D721Med (cell line): Measurements from ENCODE around the gene UBB.
A peak's percentile ranks its signal among the peaks of the same experiment; 100 is the strongest.

Experiments
- DNase-seq: peaks from one replicate; pipeline ENCODE4 v3.0.0; 2011; ENCODE audit warnings: low spot score; ENCODE audit not compliant: insufficient read length
- FAIRE-seq: peaks from 2 replicates; lab custom pipeline; 2011; peaks lifted over from hg19 to GRCh38; lab: Jason Lieb, UNC
- CTCF ChIP-seq: IDR thresholded peaks from 2 replicates; pipeline ENCODE4 v1.5.1; 2012; ENCODE audit warnings: mild to moderate bottlenecking, control low read depth; ENCODE audit not compliant: insufficient read depth; ENCODE audit errors: missing control alignments

Gene UBB

DNA sequence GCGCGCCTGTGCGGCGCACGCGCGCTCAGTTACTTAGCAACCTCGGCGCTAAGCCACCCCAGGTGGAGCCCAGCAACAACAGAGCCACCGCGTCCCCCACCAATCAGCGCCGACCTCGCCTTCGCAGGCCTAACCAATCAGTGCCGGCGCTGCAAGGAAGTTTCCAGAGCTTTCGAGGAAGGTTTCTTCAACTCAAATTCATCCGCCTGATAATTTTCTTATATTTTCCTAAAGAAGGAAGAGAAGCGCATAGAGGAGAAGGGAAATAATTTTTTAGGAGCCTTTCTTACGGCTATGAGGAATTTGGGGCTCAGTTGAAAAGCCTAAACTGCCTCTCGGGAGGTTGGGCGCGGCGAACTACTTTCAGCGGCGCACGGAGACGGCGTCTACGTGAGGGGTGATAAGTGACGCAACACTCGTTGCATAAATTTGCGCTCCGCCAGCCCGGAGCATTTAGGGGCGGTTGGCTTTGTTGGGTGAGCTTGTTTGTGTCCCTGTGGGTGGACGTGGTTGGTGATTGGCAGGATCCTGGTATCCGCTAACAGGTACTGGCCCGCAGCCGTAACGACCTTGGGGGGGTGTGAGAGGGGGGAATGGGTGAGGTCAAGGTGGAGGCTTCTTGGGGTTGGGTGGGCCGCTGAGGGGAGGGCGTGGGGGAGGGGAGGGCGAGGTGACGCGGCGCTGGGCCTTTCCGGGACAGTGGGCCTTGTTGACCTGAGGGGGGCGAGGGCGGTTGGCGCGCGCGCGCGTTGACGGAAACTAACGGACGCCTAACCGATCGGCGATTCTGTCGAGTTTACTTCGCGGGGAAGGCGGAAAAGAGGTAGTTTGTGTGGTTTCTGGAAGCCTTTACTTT is at the start of gene UBB:
Gene UBB, plus strand, starts transcription at position 452 of the 856 bp plus-strand sequence. CDS start 817 bp downstream, outside the sequence.
- no peak for FAIRE-seq
- peak; percentile 62 for DNase-seq
- no peak for TF ChIP-seq CTCF

DNA sequence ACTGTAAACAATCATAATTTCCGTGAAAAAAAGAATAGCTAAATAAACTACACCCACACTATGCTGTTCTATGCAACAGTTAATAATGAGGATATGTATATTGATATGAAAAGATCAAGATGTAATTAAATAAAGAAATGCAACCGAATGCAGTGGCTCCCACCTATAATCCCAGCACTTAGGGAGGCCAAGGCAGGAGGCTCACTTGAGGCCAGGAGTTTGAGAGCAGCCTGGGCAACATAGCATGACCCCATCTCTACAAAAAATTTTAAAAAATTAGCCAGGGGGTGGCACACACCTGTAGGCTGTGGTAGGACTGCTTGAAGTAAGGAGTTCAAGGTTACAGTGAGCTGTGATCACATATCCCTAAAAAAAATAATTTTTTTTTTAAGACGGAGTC is 42.5 kb upstream of the UBB start:
- no peak for FAIRE-seq

GRCh38 chr17:16339402-16339801 is 41.5 kb upstream of the UBB start:
- FAIRE-seq (no peak), DNase-seq (no peak)
- no peak for TF ChIP-seq CTCF

More for the DNA sequence above, 42.5 kb upstream of the UBB start:
- TF ChIP-seq CTCF, result no peak
- no peak for DNase-seq

DNA sequence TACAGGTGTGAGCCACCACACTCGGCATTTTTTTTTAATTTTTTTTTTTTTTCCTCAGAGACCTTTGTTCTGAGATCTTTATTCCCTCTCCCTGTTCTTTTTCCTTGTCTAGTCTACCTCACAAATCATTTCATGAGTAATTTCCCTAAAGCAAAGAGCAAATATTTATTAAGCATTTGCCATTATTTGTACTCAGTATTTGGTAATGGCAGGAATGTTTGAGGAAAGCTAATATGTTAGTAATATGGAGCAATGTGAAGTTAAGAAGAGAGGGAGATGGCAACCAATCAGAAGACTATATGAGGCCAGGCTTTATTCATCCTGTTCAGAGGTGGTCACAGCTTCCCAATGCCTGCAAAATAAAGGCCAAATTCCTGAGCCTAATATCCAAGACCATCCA is 40.9 kb upstream of the UBB start:
- FAIRE-seq (no peak), DNase-seq (no peak)
- no peak for TF ChIP-seq CTCF

DNA sequence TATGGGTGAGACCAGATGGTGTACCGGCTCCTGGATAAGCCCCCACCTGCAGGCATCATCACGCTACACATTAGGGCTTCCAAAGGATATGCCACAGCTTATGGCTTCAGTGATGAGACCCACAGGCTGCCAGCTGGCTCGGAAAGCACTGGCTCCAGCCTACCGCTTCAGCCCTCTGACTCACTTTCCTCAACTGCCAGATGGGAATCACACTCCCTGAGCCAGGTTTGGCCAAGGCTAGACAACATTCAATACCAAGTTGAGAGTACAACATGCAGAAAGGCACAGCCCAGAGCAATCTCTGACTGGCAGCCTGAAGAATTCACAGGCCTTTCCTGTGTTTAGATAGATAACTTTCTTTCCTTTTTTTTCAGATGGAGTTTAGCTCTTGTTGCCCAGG is 37.9 kb upstream of the UBB start:
- FAIRE-seq (no peak), DNase-seq (no peak)
- TF ChIP-seq CTCF, result no peak

DNA sequence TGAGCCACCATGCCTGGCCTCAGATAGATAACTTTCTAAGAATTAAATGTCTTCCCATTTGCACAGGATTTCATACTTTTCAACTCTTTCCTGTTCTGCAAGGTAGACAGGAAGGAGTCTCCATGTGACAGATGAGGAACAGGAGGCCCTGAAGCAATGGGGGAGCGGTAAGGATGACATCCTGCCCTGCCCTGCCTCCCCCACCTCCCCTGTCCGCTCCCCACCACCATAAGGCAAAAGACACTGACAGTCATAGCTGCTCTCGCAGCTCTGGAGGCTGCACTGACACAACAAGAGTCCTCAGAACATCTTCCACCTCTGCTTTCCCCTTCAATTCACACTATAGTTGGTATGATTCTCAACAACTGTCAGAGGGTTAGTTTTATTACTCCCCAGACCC is 37.3 kb upstream of the UBB start:
- no peak for FAIRE-seq
- DNase-seq, result no peak
- TF ChIP-seq CTCF, result no peak

GRCh38 chr17:16345565-16345964 is 35.3 kb upstream of the UBB start:
- no peak for FAIRE-seq
- no peak for DNase-seq
- no peak for TF ChIP-seq CTCF
